Measurements from ENCODE around the gene PIGH.

Gene PIGH

DNA sequence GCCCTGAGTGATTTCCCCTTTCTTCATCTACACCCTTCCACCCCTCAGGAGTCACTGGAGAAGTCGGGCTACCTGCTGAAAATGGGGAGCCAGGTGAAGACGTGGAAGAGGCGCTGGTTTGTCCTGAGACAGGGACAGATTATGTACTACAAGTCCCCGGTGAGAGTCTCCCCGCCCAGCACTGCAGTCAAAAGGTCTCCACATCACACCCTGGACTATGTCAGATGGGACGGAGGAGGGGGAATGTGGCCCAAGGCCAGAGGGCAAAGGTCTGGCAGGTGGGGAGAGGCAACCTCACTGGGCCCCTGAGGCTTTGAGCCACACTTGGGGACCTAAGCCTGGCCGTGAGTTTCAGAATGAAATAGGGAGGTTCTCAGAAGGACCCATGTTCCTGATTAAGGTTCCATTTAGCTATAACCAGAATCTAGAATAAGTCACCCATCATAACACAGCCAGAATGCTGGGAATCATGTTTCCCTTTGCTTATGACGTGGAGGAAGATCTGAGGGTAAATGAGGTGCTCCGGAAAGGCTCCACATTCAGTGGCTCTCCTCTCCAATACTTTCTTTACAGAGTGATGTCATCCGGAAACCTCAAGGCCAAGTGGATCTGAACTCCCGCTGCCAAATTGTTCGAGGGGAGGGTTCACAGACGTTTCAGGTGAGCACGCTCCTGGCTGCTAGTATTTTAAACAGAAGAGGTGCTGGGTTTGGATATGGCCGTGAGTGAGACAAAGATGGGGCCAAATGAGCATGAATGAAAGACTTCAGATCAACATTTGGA, 26.6 kb downstream of the PIGH start:
- DNase-seq = no peak

DNA sequence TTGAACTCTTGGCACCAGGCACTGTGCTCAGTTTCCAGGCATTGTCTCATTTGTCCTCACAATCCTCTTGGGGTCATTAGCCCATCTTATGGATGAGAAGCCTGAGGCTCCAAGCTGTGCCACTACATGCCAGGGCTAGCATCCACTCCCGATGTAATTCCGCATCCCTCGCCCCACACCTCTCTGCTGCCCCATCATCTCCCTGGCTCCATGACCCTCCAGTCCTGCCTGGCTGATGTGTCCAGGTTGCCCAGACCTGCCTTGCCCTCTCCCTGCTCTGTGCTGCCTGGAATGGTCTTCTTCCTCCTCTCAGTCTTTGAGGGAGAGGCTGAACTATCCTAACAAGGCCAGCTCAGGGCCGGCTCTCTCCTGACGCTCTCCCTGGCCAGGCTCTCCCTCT, 27.5 kb downstream of the PIGH start:
- no peak for DNase-seq

DNA sequence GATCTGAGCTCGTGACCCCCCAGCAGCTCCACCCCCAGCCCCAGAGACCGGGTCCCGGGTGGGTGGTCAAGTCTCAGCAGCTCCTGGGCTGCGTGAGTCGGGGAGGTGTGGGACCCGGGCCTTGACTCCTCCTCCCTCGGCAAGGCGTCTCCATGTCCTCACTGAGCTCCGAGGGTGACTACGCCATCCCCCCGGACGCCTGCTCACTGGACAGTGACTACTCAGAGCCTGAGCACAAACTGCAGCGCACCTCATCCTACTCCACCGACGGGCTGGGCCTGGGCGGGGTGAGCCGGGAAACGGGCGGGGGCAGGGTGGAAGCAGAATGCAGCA, 28.1 kb downstream of the PIGH start:
- DNase-seq = no peak

DNA sequence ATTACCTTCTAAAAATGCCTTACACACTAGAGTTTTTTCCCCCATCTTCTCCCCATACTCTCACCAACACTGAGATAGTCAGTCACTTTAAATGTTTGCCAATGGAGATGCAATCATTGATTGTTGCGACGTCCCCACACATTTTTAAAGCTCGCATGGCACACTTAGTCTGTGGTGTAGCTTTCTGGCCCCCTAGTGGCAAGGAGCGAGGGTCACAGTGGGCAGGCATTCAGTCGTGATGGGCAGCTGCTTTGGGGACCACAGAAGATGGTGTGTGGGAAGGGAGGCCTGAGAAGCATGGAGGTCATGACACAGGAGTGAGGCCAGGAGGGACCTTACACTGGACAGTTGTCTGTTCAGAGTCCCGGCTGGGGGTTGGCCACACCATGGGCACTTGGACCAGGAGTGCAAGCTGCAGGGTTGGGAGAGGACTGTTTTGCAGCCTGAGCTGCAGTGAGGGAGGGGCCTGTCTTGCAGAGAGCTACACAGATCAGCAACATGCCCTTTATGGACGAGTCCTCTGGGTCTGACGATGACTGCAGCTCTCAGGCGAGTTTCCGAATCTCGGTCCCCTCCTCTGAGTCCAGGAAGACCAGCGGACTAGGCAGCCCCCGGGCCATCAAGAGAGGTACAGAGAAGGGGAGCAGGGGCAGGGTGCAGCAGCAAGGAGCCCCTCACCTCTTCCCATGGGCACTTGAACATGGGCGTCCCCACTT, 28.6 kb downstream of the PIGH start:
- DNase-seq = peak; percentile 59

DNA sequence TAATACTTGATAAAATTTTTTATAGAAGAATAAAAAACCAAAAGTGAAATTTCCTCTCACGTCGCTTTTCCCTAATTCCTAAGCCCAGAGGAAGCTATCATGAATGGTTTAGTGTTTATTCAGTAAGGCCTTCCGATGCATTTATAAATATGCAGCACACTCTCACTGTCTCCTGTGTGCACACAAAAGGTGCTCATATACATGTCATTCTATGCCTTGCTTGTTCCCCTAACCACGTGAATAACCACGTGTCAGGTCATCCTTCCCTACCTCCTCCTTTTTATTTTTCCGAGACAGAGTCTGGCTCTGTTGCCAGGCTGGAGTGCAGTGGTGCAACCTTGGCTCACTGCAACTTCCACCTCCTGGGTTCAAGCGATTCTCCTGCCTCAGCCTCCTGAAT, 29.6 kb downstream of the PIGH start:
- no peak for DNase-seq

DNA sequence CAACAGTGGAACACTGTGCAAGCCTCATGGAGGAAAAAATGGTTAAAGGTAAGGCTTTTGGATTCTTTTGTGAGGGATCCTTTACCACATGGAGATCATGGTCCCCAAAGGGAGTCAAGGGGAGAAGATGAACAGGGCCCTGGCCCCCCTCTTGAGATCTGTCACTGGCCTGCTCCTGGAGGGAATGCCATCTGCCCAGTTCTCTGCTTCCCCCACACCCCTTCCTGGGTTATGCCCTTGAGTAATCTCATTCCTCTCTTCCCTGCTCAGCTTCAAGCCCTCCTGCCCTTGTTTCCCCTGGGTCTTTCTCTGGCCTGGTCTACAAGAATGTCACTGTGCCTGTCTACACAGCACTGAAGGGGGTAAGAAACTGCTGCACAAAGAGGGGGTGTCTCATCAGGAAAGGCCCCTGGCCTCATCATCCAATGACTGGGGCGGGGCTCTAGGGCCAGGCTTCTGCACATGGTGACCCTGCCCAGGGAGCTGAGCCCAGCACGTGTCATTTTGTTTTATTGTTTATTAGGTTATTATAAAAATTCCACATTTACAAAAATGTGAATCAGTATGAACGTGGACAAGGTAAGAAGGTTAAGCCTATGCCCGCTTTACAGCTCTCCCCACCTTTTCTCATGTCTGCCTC, 30.3 kb downstream of the PIGH start:
- DNase-seq = no peak

DNA sequence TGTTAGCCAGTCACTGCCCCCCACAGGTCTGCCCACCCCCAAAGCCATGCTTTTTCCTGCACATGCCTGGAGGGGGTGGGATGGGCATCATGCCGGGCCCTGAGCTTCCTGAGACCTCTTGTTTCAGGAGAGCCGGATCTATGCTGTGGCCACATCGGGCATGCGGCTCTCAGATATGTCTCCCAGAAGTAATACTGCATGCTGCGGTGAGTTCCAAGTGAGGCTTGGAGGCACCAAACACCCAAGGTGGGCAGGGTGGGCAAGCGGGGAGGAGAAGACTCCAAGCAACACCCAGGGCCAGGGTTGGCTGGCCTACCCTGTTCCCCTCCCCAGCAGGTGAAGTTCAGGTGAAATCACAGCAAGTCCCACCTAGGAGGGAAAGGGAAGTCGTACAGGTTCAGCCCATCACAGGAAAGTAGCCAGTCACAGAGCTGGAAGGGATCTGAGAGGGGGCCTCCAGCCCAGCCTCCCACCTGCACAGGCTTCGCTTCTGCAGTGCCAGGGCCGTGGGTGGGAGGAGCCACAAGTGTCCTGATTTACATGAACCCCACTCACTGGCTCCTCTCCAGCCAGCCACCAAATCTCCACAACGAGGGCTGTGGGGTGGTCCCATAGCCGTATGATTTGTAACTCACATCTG, 30.9 kb downstream of the PIGH start:
- DNase-seq = no peak

DNA sequence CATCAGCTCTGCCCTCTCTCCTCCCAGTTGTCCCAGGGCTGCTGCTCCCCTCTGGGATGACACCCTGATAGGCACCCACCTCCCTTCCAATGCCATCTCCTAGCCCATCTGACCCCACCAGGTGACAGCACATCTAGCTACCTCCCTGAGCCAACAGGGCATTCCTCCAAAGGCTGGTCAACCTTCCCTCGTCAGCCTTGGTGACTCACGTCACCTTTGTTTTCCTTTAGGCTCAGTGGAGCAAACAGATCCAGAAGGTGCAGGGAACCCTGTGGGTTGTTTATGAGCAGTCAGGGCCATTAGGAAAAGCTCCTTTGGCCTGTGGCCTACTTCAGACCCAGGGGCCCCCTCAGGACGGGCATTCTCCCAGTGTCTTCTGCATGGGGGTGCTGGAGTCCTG, 32.4 kb downstream of the PIGH start:
- no peak for DNase-seq

DNA sequence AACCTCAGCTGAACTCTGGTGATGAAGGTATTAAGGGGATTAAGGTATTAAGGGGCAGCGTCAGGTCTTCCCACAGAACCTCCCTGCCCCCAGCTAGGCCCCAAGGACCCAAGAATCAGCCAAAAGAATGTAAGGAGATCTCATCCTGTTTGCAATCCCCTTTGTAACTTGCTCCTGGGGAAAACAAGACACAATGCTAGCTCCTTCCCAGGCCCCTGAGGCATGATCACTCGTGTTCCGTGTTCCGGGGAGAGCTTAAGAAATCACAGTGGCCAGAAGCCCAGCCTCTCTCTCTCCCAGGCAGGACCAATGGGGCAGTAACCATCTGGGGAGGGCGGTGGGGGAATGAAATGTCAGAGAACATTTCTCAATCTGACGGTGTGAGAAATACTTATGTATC, 33.2 kb downstream of the PIGH start:
- DNase-seq = no peak

DNA sequence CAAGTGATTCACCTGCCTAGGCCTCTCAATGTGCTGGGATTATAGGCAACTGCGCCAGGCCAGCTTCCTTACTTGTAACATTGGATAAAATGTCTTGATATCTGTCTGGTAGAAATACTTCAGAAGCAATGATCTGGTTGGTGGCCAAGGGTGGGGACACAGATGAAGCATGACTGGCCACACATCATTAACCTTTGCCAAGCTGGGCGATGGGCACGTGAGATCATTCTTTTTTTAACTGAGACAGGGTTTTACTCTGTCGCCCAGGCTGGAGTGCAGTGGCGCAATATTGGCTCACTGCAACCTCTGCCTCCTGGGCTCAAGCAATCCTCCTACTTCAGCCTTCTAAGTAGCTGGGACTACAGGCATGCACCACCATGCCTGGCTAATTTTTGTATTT, 35.8 kb downstream of the PIGH start:
- DNase-seq = no peak

DNA sequence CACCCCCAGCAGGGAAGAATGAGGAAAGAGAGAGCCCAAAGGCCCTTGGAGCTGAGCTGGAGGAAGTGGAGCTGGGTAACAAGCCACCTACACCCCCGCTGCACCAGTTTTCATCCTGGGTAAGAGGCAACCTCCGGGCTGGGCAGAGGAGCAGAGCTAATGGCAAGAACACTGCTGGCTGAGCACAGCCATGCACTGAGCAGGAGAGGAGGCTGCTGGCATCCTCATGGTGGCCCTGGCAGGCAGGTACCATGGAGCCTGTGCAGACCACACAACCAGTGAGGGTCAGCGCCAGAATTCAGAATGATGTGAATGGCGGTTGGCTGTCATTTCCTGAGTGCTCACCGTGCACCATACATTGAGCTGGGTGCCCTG, 37.3 kb downstream of the PIGH start:
- no peak for DNase-seq

DNA sequence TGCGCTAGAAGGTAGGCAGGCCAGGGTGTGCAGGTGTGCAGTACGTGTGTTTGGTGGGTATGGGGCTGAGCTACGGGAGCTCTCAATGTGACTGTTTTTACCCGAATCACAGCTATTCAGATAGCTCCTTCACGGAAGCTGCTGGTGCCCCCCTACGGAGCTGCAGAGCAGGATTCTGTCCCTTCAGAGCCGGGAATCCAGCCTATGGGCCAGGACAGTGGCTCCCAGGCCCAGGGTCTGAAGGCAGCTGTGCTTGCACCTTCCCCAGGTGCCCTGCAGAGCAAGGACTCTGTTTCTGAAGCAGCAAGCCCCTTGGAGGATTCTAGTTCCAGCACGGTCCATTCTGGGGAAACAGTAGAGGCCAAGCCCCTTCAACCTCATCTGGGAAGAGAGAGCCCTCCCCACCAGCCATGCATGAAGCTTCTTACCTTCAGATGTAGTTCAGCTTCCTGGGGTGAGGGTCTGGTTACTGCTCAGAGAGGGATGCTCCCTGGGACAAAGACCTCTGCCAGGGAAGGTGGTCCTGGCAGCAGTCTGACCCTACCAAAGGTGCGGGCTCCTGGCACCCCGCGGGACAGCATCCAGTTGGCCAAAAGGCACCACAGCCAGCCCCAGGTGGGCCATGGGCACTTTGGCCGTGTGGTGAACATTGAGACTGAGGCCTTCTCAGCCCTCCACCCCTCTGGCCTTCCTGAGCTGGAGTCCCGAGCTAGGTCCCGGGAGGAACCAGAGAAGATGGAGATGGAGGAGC, 37.9 kb downstream of the PIGH start:
- DNase-seq = no peak

DNA sequence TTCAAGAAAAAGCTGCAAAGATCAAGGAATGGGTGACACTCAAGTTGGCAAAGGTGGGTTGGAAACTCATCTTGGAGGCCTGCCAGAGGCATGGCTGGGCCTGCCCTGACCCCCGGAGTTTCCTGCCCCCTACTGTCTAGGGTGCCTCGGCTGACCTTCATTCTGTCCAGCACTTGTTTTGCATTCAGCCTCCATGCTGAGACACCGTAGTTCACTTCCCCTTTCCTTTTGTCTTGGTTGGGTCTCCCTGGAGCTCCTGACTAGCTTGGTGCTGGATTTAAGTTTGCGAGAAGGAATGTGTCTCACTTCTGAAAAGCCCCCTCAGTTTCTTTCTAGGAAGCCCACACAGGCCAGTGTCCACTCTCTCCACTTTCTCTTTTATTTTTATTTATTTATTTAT, 40.4 kb downstream of the PIGH start:
- DNase-seq = no peak

DNA sequence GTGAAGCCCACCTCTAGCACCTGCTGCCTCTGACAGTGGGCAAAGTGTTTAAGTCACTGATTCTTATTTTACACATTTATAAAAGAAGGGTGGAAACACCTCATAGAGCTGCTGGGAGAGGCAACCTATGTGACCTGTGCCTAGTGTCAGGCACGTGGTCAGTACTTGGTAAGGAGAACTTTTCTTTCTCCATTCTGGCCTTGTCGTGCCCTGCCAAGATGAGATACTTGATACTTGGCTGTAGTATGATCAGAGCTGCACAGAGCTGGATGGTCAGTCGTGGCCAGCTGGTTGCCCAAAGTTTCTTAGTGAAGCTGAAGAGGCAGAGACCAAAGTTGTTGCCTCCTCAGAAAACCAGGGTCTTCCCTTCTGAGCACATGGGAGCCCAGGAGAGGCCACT, 42.4 kb downstream of the PIGH start:
- no peak for DNase-seq

DNA sequence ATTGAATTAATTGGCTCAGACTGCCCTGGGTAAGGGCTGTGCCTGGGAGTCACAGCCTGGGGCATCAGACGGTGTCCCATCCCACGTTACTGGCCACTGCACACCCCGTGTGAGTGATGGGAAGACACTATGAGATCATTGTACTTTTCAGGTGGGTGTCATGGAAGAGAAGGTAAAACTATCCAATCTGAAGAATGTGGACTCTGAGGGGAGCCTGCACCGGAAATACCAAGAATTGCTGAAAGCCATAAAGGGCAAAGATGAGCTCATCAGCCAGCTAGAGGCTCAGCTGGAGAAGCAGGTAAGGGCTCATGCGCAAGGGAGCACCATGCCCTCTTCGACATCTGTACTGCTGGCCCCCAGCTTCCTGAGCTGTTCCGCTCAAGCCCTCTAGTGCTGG, 43.0 kb downstream of the PIGH start:
- no peak for DNase-seq

DNA sequence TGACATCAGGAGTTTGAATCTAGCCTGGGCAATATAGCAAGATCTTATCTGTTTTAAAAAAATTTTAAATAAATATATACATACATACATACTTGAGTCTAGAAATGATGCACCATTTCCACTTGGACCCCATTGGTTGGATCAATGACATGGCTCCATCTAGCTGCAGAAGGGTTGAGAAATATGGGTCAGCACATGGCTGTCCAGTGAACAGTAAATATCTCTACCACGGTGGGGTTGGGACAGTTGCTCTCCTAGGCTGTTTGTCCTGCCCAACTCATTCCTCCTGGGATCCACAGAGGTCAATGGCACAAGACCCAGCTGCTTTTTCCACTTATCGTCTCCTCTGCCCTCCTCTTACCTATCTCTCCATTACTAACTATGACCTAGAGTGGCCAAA, 43.4 kb downstream of the PIGH start:
- no peak for DNase-seq

DNA sequence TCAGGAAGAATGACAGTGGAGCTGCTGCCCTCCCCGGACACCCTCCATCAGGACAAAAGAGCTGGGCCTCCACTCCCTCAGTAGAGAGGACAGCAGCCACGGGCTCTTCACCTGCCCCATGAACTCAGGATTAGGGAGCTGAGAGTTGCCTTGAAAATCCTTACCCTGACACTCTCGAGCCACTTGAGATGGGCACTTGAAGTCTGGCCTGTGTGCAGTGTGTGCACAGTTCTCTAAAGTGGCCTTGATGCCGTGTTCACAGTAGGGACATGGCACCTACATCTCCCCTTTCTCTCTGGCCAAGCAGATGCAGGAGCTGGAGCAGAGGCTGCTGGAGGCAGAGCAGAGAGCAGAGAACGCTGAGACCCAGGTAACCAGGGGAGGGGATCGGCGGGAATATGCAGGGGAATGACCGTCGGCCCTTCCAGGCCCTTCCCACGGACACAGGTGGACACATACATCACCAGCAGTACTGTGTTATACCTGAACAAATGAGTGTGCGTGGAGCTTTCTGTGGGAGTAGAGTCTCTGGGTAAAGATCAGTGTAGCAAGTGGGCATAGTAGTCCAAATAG, 44.5 kb downstream of the PIGH start:
- DNase-seq = no peak

DNA sequence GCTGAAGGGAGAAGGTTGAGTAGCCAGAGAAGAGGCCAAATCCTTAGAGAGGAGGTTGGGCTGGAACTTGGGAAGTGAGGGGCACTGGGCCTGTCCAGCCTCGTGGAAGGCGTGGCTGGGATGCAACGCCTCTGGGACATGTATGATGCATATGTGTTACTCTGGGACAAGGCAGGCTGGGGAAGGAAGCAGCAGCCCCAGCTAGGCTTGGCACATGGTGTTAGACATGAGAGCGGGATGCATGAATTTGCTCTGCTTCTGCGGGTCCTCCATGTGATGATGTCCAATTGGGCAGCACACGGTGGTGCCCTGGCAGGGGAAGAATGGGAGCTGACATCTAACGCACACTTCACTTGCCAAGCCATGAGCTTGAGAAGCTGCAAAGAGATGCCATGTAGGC, 45.7 kb downstream of the PIGH start:
- DNase-seq = no peak

DNA sequence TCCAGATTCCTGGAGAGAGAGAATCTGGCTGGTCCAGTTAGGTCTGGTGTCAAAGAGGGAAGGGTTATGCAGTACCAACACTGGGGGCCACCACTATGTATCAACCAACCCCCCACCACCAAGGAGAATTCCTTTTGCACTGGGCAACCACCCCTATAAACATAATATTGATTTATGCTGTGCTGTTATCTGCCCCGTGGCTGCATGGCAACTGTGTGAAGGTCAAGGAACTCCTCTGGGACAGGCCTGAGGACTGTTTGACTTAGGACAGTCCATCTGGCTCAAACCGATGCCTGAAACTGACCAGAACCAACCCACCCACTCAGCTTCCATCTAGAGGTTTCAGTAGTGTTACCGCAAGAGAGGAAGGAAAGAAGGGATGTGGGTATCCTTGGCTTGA, 46.5 kb downstream of the PIGH start:
- no peak for DNase-seq

DNA sequence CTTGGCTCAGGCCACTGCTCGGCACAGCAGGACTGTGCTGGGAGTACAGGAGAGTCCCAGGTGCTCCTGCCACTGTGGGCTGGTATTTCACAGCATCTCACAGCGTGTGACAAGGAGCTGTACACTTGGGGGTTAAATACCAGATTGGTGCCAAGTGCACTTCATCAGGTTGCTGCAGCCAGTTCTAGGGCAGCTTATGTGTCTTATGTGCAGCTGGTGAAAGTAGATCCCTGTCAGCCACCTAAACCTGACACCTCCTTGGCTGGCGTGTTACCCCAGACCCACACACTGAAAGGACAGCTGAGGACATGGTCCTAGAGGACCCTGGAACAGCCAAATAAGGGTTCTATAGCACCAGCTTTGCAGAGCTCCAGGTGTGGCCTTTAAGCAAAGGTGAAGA, 48.1 kb downstream of the PIGH start:
- DNase-seq = no peak

DNA sequence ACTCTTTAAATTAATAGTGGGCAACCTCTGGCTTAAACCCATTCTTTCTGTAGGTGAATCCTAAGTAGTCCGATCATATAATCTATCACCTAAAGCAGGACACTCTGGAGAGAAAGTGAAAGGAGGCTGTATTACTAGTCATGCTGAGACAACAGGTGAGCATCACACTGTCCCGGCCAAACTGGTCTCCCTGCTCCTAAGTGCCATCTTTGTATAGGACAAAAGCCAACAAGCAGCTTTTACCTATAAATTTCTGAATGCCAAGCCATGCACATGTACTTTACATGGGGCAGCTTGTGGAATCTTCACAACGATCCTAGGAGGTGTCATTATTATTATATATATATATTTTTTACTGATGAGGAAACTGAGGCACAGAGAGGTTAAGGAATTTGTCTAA, 48.9 kb downstream of the PIGH start:
- DNase-seq = no peak

DNA sequence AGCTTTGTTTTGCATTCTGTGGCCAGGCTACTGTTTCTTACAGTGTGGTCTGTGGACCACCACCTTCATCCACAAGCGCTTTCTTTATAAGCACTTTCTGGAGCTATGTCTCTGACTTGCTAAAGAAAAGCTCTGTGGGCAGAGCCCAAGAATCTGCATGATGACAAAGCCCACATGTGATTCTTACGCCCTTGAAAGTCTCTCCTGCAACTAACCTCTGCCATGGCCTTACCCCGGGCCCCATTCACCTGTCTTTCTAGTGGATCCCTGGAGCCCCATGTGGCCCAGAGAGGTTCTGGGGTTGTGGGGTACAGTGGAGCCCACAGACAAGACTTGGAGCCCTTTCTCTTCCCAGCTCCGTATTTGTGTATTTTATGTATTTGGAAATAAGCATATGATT, 50.3 kb downstream of the PIGH start:
- DNase-seq = no peak

DNA sequence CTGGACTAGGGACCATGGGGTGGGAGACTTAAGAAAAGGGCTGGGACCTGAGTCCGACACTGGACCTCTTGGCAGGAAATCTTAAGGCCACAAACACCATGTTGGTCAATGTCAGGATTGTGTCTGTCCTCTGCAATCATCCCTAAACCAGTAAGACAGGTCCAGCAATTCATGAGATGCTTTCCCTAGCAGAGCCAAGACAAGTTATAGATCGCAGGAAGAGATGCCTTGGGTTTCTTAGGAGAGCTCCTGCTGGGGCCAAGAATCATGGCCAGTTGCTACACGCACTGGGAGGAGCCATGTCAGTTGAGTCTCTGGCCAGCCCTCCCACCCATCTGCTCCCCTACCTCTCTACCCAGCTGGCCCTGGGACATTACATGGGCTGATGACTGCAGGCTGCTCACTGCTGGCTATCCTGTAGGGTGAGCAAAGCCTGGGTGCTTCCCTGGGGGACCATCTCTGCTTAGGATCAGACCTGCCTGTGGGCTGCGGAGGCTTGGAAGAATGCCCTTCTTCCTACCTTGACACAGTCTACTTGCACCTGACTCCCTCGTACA, 52.8 kb downstream of the PIGH start:
- no peak for DNase-seq
